Measurements from ENCODE around the gene ADISSP. TPM values are rescaled to one million over a fixed set of nuclear protein-coding genes. Genes with fewer than 3 reads are reported as not detected.

Gene ADISSP
- total and polyA plus RNA-seq, 2 of the 13 experiments (the other 11 are each of a cell fraction or from before 2014, with no cell fraction given), result 38.3 to 90.6 TPM

DNA sequence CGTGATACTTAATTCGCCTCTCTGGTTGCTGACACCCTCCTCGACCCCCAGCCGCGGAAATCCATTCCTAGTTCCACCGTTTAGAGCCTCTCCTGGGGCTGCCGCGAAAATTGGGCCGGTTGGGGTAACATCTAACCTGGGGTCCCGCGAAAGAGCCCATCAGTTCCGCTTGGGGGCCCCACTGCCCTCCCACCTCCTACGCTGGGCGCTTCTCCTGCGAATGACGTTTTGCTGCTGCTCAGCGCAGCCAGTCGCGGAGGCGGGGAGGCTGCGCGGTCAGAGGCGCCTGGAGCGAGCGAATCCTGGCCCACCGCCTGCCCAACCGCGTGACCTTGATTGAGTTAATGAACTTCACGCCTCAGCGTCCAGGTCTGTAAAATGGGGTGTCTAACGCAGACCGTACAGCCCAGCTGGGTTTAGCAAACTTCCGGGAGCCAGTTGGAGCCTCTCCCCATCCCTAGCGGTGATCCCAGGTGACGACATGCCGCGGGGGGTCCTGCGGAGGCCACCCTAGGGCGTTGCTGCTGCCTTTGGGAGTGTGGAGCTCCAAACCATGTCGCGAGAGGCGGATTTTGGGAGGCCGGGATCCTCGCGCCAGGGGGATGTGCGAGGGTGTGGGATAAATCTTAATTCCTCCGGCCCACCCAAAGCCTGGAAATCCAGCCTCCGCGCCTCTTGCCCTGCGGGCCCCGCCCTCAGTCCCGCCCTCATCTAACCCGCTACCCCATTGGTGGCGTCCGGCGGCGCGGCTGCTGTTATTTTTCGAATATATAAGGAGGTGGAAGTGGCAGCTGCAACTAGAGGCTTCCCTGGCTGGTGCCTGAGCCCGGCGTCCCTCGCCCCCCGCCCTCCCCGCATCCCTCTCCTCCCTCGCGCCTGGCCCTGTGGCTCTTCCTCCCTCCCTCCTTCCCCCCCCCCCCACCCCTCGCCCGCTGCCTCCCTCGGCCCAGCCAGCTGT lies 28.2 kb upstream of the ADISSP start, which contains the start of gene CDC25B (continued):
- no peak; the same call in 1 of the 2 replicates for TF ChIP-seq HBP1 (CRISPR knock-in tag; IDR thresholded peaks at IDR 0.05; ENCODE audit: low read depth)
- TF ChIP-seq ETV5 (CRISPR knock-in tag; IDR thresholded peaks at IDR 0.05; ENCODE audit: borderline replicate concordance), result peak; percentile 84
- no peak for TF ChIP-seq SMAD3 (CRISPR knock-in tag; IDR thresholded peaks at IDR 0.05)
- TF ChIP-seq SPEN (CRISPR knock-in tag; IDR thresholded peaks at IDR 0.05; ENCODE audit: low read depth), result peak; percentile 71; the same call in 1 of the 2 replicates
- no peak for TF ChIP-seq TRIM24 (CRISPR knock-in tag; IDR thresholded peaks at IDR 0.05)
- no peak for TF ChIP-seq RARG (CRISPR knock-in tag; IDR thresholded peaks at IDR 0.05; ENCODE audit: low read depth)
- no peak for TF ChIP-seq ZNF335 (CRISPR knock-in tag; IDR thresholded peaks at IDR 0.05)
- no peak; the same call in 1 of the 2 replicates for TF ChIP-seq ZNF160 (CRISPR knock-in tag; IDR thresholded peaks at IDR 0.05)
- TF ChIP-seq ZNF747 (CRISPR knock-in tag; IDR thresholded peaks at IDR 0.05; ENCODE audit: borderline replicate concordance), result peak; percentile 48; the same call in 1 of the 2 replicates
- peak; percentile 71; the same call in 1 of the 2 replicates for TF ChIP-seq KDM5A (IDR thresholded peaks at IDR 0.05; ENCODE audit: borderline replicate concordance, low read length)
- no peak for TF ChIP-seq HES4 (CRISPR knock-in tag; IDR thresholded peaks at IDR 0.05; ENCODE audit: borderline replicate concordance)
- peak; percentile 72 for TF ChIP-seq CHD2 (IDR thresholded peaks at IDR 0.05; ENCODE audit: low read depth, low read length)
- TF ChIP-seq ZMYM4 (CRISPR knock-in tag; IDR thresholded peaks at IDR 0.05), result peak; percentile 79; the same call in 1 of the 2 replicates
- TF ChIP-seq GTF3A (CRISPR knock-in tag; conservative IDR thresholded peaks at IDR 0.05), result peak; percentile 92; the same call in 1 of the 2 replicates
- no peak for TF ChIP-seq ZNF878 (CRISPR knock-in tag; IDR thresholded peaks at IDR 0.05)
- TF ChIP-seq HNF1A (IDR thresholded peaks at IDR 0.05; ENCODE audit: low read depth), result no peak
- peak; percentile 78; the same call in 1 of the 2 replicates for TF ChIP-seq HNF1A (CRISPR knock-in tag; IDR thresholded peaks at IDR 0.05; ENCODE audit: borderline replicate concordance)
- TF ChIP-seq SAFB2 (CRISPR knock-in tag; IDR thresholded peaks at IDR 0.05; ENCODE audit: borderline replicate concordance, low read depth), result no peak
- TF ChIP-seq, protein P1, sequence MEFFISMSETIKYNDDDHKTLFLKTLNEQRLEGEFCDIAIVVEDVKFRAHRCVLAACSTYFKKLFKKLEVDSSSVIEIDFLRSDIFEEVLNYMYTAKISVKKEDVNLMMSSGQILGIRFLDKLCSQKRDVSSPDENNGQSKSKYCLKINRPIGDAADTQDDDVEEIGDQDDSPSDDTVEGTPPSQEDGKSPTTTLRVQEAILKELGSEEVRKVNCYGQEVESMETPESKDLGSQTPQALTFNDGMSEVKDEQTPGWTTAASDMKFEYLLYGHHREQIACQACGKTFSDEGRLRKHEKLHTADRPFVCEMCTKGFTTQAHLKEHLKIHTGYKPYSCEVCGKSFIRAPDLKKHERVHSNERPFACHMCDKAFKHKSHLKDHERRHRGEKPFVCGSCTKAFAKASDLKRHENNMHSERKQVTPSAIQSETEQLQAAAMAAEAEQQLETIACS (CRISPR knock-in tag; IDR thresholded peaks at IDR 0.05), result no peak
- no peak for TF ChIP-seq ZNF550 (CRISPR knock-in tag; IDR thresholded peaks at IDR 0.05; ENCODE audit: borderline replicate concordance)
- no peak for TF ChIP-seq FOXK1 (CRISPR knock-in tag; IDR thresholded peaks at IDR 0.05; ENCODE audit: borderline replicate concordance, low read depth)
- peak; percentile 75 for TF ChIP-seq SP4 (CRISPR knock-in tag; IDR thresholded peaks at IDR 0.05)
- no peak; the same call in 1 of the 2 replicates for TF ChIP-seq NR2F6 (IDR thresholded peaks at IDR 0.05)
- 0 out of 2 replicates have a peak, but pooled peaks have one; percentile 18 for TF ChIP-seq NR2F6 (CRISPR knock-in tag; IDR thresholded peaks at IDR 0.05)

All from HepG2 (cell line).